HUES48 (cell line): ENCODE measurements around the gene KRT33A.
"Not testable (repeated sequence)": the region's sequence is repeated elsewhere in the genome, so short reads cannot be mapped to it uniquely, and the experiment has no call there.

Experiments
- H3K27ac ChIP-seq: one replicate; pipeline ENCODE4 v1.7.0; 2013; ENCODE audit warnings: low read depth, low read length, inconsistent platforms
- H3K27me3 ChIP-seq: 2 replicates; pipeline ENCODE4 v1.6.1; 2013; ENCODE audit warnings: mild to moderate bottlenecking, low read length; ENCODE audit not compliant: control insufficient read depth, insufficient read depth
- H3K36me3 ChIP-seq: 2 replicates; pipeline ENCODE4 v1.6.1; 2013; ENCODE audit warnings: low read length; ENCODE audit not compliant: control insufficient read depth, insufficient read depth
- H3K4me1 ChIP-seq: 2 replicates; pipeline ENCODE4 v1.6.1; 2013; ENCODE audit warnings: mild to moderate bottlenecking, low read length; ENCODE audit not compliant: control insufficient read depth, insufficient read depth
- H3K4me3 ChIP-seq: 2 replicates; pipeline ENCODE4 v1.5.1; 2013; ENCODE audit warnings: mild to moderate bottlenecking, low read depth, low read length
- H3K9ac ChIP-seq: 2 replicates; pipeline ENCODE4 v1.6.1; 2013; ENCODE audit warnings: mild to moderate bottlenecking, low read depth, low read length, moderate library complexity
- H3K9me3 ChIP-seq: 2 replicates; pipeline ENCODE4 v1.6.1; 2013; ENCODE audit warnings: low read length; ENCODE audit not compliant: control insufficient read depth, insufficient read depth

Gene KRT33A

GRCh38 chr17:41387670-41388069 lies 37.0 kb upstream of the KRT33A start:
- no peaks in the 10 kb centered on the region for H3K4me1 ChIP-seq
- H3K36me3 ChIP-seq: no peaks in the 10 kb centered on the region
- H3K9me3 ChIP-seq: no peaks in the 10 kb centered on the region
- H3K4me3 ChIP-seq: no peak overlapping the region
- H3K27me3 ChIP-seq: no peaks in the 10 kb centered on the region
- H3K27ac ChIP-seq: no peak overlapping the region
- H3K9ac ChIP-seq: no peak overlapping the region

- Histone ChIP-seq H3K9ac (no peak overlapping the region), H3K27me3 (no peaks in the 10 kb centered on the region), H3K4me3 (no peak overlapping the region), H3K27ac (no peak overlapping the region), H3K9me3 (no peaks in the 10 kb centered on the region), H3K36me3 (no peaks in the 10 kb centered on the region), H3K4me1 (no peaks in the 10 kb centered on the region)
Observed at GRCh38 chr17:41386227-41386626, 35.6 kb upstream of the KRT33A start.

DNA sequence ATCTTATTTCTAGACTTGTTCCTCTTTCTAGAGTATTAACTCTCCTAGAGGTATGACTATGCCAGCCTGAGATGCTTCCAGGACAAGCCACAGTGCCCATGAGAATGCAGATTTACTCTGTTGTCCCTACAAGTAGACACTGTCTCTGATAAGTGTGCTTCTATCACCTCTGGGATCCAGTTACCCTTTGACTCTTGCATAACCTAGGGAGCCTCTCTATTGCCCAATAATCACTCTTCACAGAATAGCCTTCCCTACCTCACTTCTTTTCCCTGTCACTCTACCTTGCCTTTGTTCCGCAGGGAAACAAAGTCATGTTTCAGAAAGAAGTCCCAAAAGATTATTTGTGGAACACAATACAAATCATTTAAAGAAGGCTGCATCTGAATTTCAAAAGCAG lies 33.1 kb upstream of the KRT33A start:
- Histone ChIP-seq H3K9ac (no peak overlapping the region), H3K4me1 (no peaks in the 10 kb centered on the region), H3K27ac (no peak overlapping the region), H3K27me3 (no peaks in the 10 kb centered on the region), H3K4me3 (no peak overlapping the region), H3K9me3 (no peaks in the 10 kb centered on the region), H3K36me3 (no peaks in the 10 kb centered on the region)

GRCh38 chr17:41382394-41382793 lies 31.8 kb upstream of the KRT33A start:
- H3K36me3 ChIP-seq: no peaks in the 10 kb centered on the region
- no peak overlapping the region for H3K4me3 ChIP-seq
- no peaks in the 10 kb centered on the region for H3K27me3 ChIP-seq
- no peak overlapping the region for H3K9ac ChIP-seq
- no peak overlapping the region for H3K27ac ChIP-seq
- no peaks in the 10 kb centered on the region for H3K9me3 ChIP-seq
- 0 out of 2 replicates have a peak, but pooled peaks cover 3% of the 10 kb centered on the region for H3K4me1 ChIP-seq

DNA sequence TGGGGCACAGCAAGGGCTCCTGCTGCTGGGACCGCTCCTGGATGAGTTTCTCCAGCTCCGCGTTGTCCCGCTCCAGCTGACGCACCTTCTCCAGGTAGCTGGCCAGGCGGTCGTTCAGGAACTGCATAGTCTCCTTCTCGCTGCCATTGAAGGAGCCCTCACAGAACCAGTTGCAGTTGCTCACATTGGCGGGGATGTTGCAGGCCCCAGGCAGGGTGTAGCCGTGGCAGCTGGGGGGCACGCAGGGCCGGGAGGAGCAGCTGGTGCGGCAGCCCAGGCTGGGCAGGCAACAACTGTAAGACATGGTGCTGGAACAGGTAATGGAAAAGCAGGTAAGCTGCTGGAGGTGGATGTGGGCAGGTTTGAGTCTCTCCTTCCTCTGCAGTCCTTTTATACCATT lies 31.3 kb upstream of the KRT33A start, which contains the start of gene KRT34:
Gene KRT34, minus strand, starts transcription at position 364 of the 400 bp plus-strand sequence. Its CDS starts 60 bp downstream, at position 304.
- not testable (repeated sequence) for H3K36me3 ChIP-seq, H3K9ac ChIP-seq, H3K4me1 ChIP-seq, H3K4me3 ChIP-seq, H3K9me3 ChIP-seq, H3K27me3 ChIP-seq, H3K27ac ChIP-seq

- H3K27ac ChIP-seq, H3K9me3 ChIP-seq: not testable (repeated sequence)
Observed at GRCh38 chr17:41380091-41380490, 29.5 kb upstream of the KRT33A start.

GRCh38 chr17:41377546-41377945 lies 26.9 kb upstream of the KRT33A start:
- no peaks in the 10 kb centered on the region for H3K27me3 ChIP-seq

More at GRCh38 chr17:41380091-41380490, 29.5 kb upstream of the KRT33A start:
- H3K9ac ChIP-seq, H3K27me3 ChIP-seq, H3K4me1 ChIP-seq, H3K4me3 ChIP-seq, H3K36me3 ChIP-seq: not testable (repeated sequence)

GRCh38 chr17:41369713-41370112 lies 19.1 kb upstream of the KRT33A start, which contains the start of gene KRT33B:
Gene KRT33B (minus strand): TSS chr17:41369813. CDS start chr17:41369750, 63 bp downstream.
- Histone ChIP-seq H3K9me3 (no peaks in the 10 kb centered on the region), H3K4me1 (no peaks in the 10 kb centered on the region), H3K9ac (no peak within 1 kb of the TSS), H3K27me3 (no peaks in the 10 kb centered on the region), H3K4me3 (no peak within 1 kb of the TSS), H3K27ac (no peak within 1 kb of the TSS), H3K36me3 (no peaks in the 10 kb centered on the region)

More at GRCh38 chr17:41377546-41377945, 26.9 kb upstream of the KRT33A start:
- H3K9me3 ChIP-seq: no peaks in the 10 kb centered on the region
- H3K4me1 ChIP-seq: 0 out of 2 replicates have a peak, but pooled peaks cover 4% of the 10 kb centered on the region
- H3K4me3 ChIP-seq: no peak overlapping the region
- H3K9ac ChIP-seq: no peak overlapping the region
- H3K36me3 ChIP-seq: no peaks in the 10 kb centered on the region
- no peak overlapping the region for H3K27ac ChIP-seq

DNA sequence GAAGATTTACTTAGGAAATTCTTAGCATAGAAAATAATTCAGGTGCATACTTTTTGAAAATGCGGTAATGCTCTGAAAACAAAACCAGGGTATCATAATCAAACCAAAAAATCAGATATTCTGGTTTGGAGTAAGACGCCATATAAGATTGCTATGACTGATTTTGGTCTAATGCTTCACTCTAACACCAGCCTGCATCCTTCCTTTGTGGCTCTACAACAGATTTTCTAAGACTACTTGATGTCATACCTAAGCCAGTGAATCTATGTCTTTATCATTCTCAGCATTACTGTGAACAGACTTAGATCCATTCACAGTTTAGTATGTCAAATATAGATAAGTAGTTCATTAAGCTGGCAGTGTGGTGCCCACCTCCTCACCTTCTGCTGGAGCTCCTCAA lies 18.4 kb upstream of the KRT33A start:
- Histone ChIP-seq H3K27me3 (no peaks in the 10 kb centered on the region), H3K9ac (no peak overlapping the region), H3K27ac (no peak overlapping the region), H3K36me3 (no peaks in the 10 kb centered on the region), H3K4me1 (no peaks in the 10 kb centered on the region), H3K4me3 (no peak overlapping the region), H3K9me3 (no peaks in the 10 kb centered on the region)

- Histone ChIP-seq H3K4me1 (no peaks in the 10 kb centered on the region), H3K4me3 (no peak overlapping the region), H3K36me3 (no peaks in the 10 kb centered on the region), H3K27ac (no peak overlapping the region), H3K27me3 (no peaks in the 10 kb centered on the region), H3K9ac (no peak overlapping the region), H3K9me3 (no peaks in the 10 kb centered on the region)
Observed at GRCh38 chr17:41367426-41368075, 16.9 kb upstream of the KRT33A start.

- Histone ChIP-seq H3K27ac (no peak overlapping the region), H3K27me3 (no peaks in the 10 kb centered on the region), H3K4me1 (no peaks in the 10 kb centered on the region), H3K36me3 (no peaks in the 10 kb centered on the region), H3K9me3 (peaks cover 3% of the 10 kb centered on the region; the same call in 1 of the 2 replicates), H3K4me3 (no peak overlapping the region), H3K9ac (no peak overlapping the region)
Observed at GRCh38 chr17:41366070-41366469, 15.4 kb upstream of the KRT33A start.
